Stimulated activated CD4-positive, alpha-beta T cell treated with anti-CD3 and anti-CD28 coated beads, Interleukin-15, amount 100 ng/mL, for 48 hours (primary cell): ENCODE measurements around the gene DNAJC4.
A peak's percentile ranks its signal among the peaks of the same experiment; 100 is the strongest.

Source experiments
- DNase-seq, 2 donors: peaks; one replicate each; pipeline ENCODE4 v3.0.0-alpha.2; 2020; ENCODE audit warnings: low read depth in 2 of 2

The DNAJC4 gene

GRCh38 chr11:64208086-64208795 lies 22.1 kb upstream of the DNAJC4 start:
- DNase-seq: no peak

- no peak for DNase-seq
Measured at GRCh38 chr11:64208796-64209562, 21.4 kb upstream of the DNAJC4 start.

- no peak for DNase-seq
Measured at GRCh38 chr11:64209563-64209843, 20.8 kb upstream of the DNAJC4 start.

- DNase-seq: no peak
Measured at GRCh38 chr11:64210301-64211020, 19.9 kb upstream of the DNAJC4 start.

- no peak for DNase-seq
Measured at GRCh38 chr11:64211181-64211872, 19.0 kb upstream of the DNAJC4 start.

GRCh38 chr11:64216879-64217278 lies 13.5 kb upstream of the DNAJC4 start:
- DNase-seq: no peak

GRCh38 chr11:64218628-64219353 lies 11.6 kb upstream of the DNAJC4 start:
- no peak for DNase-seq

GRCh38 chr11:64219354-64219684 lies 11.0 kb upstream of the DNAJC4 start:
- DNase-seq: no peak

GRCh38 chr11:64219755-64220154 lies 10.6 kb upstream of the DNAJC4 start:
- DNase-seq: no peak

- DNase-seq: no peak
Measured at GRCh38 chr11:64220271-64220670, 10.1 kb upstream of the DNAJC4 start.

- no peak for DNase-seq
Measured at GRCh38 chr11:64220798-64221197, 9.6 kb upstream of the DNAJC4 start.

- DNase-seq: no peak
Measured at GRCh38 chr11:64222651-64223000, 7.7 kb upstream of the DNAJC4 start.

- no peak for DNase-seq
Measured at GRCh38 chr11:64223001-64223651, 7.2 kb upstream of the DNAJC4 start.

- no peak for DNase-seq
Measured at GRCh38 chr11:64224151-64224890, 6.0 kb upstream of the DNAJC4 start.

GRCh38 chr11:64224891-64225607 lies 5.3 kb upstream of the DNAJC4 start:
- no peak for DNase-seq

GRCh38 chr11:64225608-64226506 lies 4.5 kb upstream of the DNAJC4 start, which contains the start of the genes NUDT22 and TRPT1:
Gene NUDT22 (plus strand): TSS chr11:64226274. CDS start chr11:64226653, 379 bp downstream.
Gene TRPT1 (minus strand): TSS chr11:64226186. CDS start chr11:64225860, 326 bp downstream.
- peak; percentile 83 to 95 for DNase-seq

GRCh38 chr11:64226507-64227051 lies 3.8 kb upstream of the DNAJC4 start:
- DNase-seq: no peak

- no peak for DNase-seq
Measured at GRCh38 chr11:64227405-64227956, 2.9 kb upstream of the DNAJC4 start.
